GM19238 (cell line): ENCODE data around the gene DOP1A.
"Not testable (repeated sequence)": the region's sequence is repeated elsewhere in the genome, so short reads cannot be mapped to it uniquely, and the experiment has no call there.

ENCODE experiments used
- DNase-seq: peaks from one replicate; pipeline ENCODE4 v3.0.0; 2011; ENCODE audit warnings: low spot score; ENCODE audit not compliant: insufficient read length

DOP1A gene

GRCh38 chr6:83138758-83139157, 71.3 kb downstream of the DOP1A start:
- DNase-seq: no peak

DNA sequence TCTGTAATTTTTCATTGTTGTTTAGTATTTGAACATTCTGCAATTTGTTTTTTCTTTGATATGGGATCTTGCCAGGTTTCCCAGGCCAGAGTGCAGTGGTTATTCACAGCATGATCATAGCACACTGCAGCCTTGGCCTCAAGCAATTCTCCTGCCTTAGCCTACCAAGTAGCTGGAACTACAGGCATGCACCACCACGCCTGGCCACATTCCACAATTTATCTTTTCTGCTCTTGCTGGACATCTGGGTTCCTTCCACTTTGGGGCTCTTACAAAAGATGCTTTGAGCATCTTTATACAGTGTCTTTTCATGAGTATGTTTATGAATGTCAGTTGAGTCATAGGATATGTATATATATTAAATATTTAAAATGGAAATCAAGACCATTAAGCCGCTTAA, 83.6 kb downstream of the DOP1A start:
- no peak for DNase-seq

DNA sequence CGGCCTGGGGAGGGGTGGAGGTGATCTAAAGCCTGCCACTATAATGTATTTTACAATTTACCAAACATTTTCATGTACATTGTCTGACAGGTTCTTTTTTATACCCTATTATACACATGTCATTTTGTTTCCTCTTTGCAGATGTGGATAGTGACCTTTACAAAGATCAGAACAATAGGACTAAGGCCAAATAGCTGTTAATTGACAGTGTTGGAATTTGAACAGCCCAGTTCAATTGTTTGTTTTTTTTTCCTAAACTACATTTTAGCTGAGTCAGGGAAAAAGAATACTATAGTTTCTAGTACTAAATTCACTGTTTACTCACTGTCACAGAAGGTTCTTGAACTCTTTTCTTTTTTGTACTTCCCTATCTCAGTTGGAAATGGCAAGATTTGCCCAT, 85.4 kb downstream of the DOP1A start:
- no peak for DNase-seq

DNA sequence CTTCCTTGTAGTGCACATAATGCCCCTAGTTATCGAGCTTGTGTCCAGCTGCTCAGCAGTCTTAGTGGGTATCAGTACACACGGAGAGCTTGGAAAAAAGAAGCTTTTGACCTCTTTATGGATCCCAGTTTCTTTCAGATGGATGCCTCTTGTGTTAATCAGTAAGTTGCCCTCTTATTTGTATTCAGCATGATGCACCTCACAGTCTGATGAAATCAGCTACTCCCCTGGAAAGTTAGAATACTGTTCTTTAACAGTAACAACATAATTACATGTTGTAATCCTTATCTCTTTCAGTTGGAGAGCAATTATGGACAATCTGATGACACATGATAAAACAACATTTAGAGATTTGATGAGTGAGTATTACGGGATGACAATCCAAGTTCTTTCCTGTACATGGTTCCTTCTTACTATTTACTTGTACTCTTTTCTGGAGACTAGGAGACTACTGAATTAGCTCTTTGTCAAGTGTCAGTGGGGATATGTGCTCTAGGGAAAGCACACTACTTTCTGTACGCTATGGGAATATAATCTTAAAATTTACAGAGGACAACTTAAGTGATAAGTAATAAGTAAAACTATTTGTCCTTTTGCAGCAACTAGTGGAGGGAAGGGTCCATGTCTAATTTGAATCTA, 86.5 kb downstream of the DOP1A start:
- DNase-seq: no peak

- DNase-seq: no peak
Observed at GRCh38 chr6:83155794-83156193, 88.3 kb downstream of the DOP1A start.

DNA sequence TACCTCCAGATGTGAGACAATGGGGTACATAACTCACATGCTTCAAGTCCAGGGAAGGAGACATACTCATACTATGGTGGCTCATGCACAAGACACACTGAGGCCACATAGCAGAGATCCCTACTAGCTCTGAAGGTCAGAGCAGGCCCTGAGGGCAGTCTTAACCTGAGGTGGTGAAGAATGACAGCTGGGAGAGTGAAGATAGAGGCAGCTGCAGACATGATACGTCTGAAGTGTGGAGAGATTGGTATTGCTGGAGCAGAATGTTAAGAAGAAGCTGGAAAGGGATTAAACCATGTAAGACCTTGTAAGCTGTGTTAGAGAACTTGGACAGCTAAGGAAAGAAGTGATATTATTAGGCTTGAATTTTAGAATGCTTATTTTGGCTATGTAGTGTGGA, 92.7 kb downstream of the DOP1A start:
- no peak for DNase-seq

GRCh38 chr6:83167726-83168278, 100.3 kb downstream of the DOP1A start:
- DNase-seq: no peak

DNA sequence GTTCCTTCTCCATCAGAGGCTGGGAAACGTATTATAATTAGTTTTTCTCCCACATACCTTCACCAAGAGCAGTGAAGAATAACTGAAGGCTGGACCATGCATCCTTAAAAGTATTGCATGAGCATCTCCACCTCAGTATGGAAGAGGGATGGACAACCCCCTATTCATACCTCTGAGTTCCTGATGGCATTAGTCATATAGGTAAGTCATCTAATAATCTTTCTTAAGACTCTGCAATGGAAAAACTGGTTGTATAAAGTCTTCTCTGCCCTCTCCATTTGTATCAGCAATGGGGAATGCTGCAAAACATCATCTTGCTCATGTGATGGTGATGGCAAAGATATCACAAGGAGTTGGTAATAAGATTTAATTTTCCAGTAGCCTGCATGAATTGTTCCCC, 101.1 kb downstream of the DOP1A start:
- DNase-seq: no peak

DNA sequence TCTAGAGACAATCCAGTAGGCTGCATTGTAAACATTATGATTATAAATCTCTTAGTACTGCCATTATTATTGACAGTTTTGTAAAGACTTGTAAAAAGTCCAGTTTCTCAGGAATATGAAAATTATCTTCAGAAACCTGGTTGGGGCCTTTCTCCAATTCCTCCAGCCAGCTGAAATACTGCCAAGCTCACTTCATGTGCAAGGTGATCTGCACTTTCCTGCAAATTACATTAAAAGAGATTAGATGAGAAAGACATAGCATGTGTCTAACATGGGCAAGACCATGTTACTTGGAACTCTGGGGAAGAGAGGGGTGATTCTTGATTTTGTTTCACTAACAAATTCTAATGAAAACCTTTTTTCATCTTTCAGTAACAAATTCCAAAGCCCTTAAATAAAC, 101.6 kb downstream of the DOP1A start:
- no peak for DNase-seq

DNA sequence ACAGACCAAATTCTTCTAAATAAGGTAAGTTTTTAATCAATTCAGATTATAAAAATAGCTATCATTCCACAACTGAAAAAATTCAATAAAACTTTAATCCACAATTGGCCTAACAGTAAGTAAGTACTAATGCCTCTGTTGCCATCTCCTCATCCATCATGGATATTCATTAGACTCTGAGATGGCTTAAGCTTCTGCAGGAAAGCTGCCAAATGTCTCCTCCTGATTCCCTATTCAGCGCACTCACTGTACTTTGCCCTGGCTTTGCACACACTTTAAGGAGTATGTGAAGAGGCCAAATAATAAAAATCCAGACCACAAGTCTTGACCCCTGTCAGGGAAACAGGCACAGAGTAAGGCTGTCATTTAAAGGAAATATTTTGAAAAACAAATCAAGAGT, 102.0 kb downstream of the DOP1A start:
- no peak for DNase-seq

GRCh38 chr6:83176246-83176645, 108.8 kb downstream of the DOP1A start:
- DNase-seq: no peak

DNA sequence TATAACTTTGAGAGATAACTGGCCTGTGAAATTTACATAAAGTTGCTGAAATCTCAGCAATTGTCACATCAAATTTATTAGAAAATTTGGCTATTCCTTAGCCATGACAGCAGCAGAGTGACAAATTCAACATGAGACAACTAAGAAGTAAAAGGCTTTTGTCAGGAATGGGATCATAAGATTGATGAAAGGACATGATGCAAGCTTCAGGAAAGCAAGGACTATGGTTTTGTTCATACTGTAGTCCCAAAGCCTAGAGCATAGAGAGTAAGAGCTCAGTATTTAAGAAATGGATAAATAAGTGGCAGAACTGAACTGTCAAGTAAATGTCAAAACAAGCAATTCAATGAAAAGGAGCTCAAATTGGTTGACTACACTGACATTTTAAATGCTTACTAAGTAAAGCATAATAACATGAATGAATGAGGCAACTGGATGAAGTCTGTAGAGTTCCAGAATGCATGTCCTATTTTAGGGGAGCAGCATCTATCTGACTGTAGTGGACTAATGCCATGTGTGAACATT, 113.0 kb downstream of the DOP1A start:
- no peak for DNase-seq

- DNase-seq: no peak
Observed at GRCh38 chr6:83182114-83182513, 114.6 kb downstream of the DOP1A start.

- DNase-seq: no peak
Observed at GRCh38 chr6:83183082-83183828, 115.8 kb downstream of the DOP1A start.

DNA sequence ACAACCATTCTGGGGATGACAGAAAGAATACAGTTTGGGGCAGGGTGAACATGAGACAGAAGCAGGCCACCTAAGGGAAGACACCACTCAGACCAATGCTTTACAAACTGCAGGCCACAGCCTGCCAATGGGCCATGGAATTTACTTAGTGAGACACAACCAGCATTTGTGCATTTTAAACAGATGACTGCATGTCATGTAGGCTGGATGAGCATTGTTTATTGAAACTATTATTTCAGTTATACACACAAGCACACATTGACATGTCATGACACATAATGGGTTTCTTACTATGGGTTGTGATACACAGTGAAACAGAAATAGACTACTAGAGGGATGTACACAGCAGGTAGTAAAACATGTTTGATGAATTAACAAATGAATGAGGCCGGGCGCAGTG, 117.6 kb downstream of the DOP1A start:
- DNase-seq: no peak

- no peak for DNase-seq
Observed at GRCh38 chr6:83188501-83188900, 121.0 kb downstream of the DOP1A start.

- no peak for DNase-seq
Observed at GRCh38 chr6:83190626-83191025, 123.2 kb downstream of the DOP1A start.

- DNase-seq: not testable (repeated sequence)
Observed at GRCh38 chr6:83191974-83192373, 124.5 kb downstream of the DOP1A start.

DNA sequence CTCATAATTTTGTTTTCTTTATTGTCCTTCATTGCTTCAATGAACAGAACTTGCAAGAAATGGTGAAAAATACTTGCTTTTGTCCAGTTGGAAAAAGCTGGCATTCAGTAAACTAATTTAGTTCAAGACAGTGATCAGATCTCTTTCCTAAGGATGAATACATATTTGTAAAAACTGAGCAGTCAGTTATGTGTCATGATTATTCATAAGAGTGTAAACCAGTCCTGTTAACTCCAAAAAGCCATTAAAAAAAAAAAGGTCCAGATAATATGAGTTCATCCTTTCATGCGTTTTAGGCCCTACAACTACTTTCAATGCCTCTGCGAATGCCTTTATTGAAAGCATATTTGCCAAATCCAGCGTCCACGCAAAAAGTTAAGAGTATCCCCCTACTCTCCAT, 125.0 kb downstream of the DOP1A start:
- no peak for DNase-seq

- peak; percentile 93 for DNase-seq
Observed at GRCh38 chr6:83192871-83193746, 125.6 kb downstream of the DOP1A start, which contains the start of the genes PGM3 and RWDD2A. Gene PGM3, minus strand, starts transcription at chr6:83193265. Its CDS starts 2,253 bp downstream, at chr6:83191012. Gene RWDD2A, plus strand, starts transcription at chr6:83193357. Its CDS starts 1,095 bp downstream, at chr6:83194452.
